Liver (tissue), 9 donors: ENCODE measurements around the gene GLTPD2. TPM values are rescaled to one million over a fixed set of nuclear protein-coding genes. Genes with fewer than 3 reads are reported as not detected.

Experiments used
- DNase-seq: peaks from one replicate; pipeline ENCODE4 v3.0.0-alpha.2; 2017; ENCODE audit warnings: low spot score
- H3K27ac ChIP-seq, 2 donors: one replicate each; pipeline ENCODE4 v1.7.0; 2013; ENCODE audit warnings: inconsistent platforms in 2 of 2, low read length in 2 of 2, control low read depth in 1 of 2, low read depth in 1 of 2, mild to moderate bottlenecking in 1 of 2
- H3K27me3 ChIP-seq, 4 donors: one replicate each; pipeline versions ENCODE4 v1.6.1 to v1.7.0; 2013; ENCODE audit warnings: low read length in 3 of 4, inconsistent platforms in 1 of 4, mild to moderate bottlenecking in 1 of 4, moderate library complexity in 1 of 4; ENCODE audit not compliant: control insufficient read depth in 4 of 4, insufficient read depth in 4 of 4
- H3K36me3 ChIP-seq, 4 donors: one replicate each; pipeline versions ENCODE4 v1.6.1 to v1.7.0; 2013; ENCODE audit warnings: low read length in 3 of 4, mild to moderate bottlenecking in 3 of 4, low read depth in 1 of 4, moderate library complexity in 1 of 4; ENCODE audit not compliant: control insufficient read depth in 4 of 4, insufficient read depth in 3 of 4
- H3K4me1 ChIP-seq, 4 donors: one replicate each; pipeline versions ENCODE4 v1.6.1 to v1.7.0; 2013; ENCODE audit warnings: low read length in 3 of 4, mild to moderate bottlenecking in 3 of 4, moderate library complexity in 1 of 4; ENCODE audit not compliant: control insufficient read depth in 4 of 4, insufficient read depth in 4 of 4
- H3K4me3 ChIP-seq, 3 donors: one replicate each; pipeline versions ENCODE4 v1.6.1 to v1.7.0; 2013; ENCODE audit warnings: low read length in 3 of 3, control low read depth in 1 of 3, low read depth in 1 of 3, mild to moderate bottlenecking in 1 of 3
- H3K9ac ChIP-seq, 2 donors: one replicate each; pipeline ENCODE4 v1.7.0; 2013; ENCODE audit warnings: low read length in 2 of 2, mild to moderate bottlenecking in 2 of 2, moderate library complexity in 2 of 2, control low read depth in 1 of 2, low read depth in 1 of 2
- H3K9me3 ChIP-seq, 4 donors: one replicate each; pipeline versions ENCODE4 v1.6.1 to v1.7.0; 2013; ENCODE audit warnings: low read length in 3 of 4; ENCODE audit not compliant: control insufficient read depth in 4 of 4
- ATF3 ChIP-seq: IDR thresholded peaks from 2 replicates; pipeline ENCODE4 v1.6.1; 2016; ENCODE audit warnings: antibody characterized with exemption
- EGR1 ChIP-seq, 2 donors: IDR thresholded peaks; 2 replicates each; pipeline ENCODE4 v1.6.1; 2016 to 2018; ENCODE audit warnings: antibody characterized with exemption in 2 of 2, low read depth in 2 of 2
- FOXA1 ChIP-seq: IDR thresholded peaks from 2 replicates; pipeline ENCODE4 v1.6.1; 2016; ENCODE audit warnings: antibody characterized with exemption
- FOXA2 ChIP-seq: IDR thresholded peaks from 2 replicates; pipeline ENCODE4 v1.6.1; 2016; ENCODE audit warnings: antibody characterized with exemption
- GABPA ChIP-seq, 2 donors: IDR thresholded peaks in 1 of 2; conservative IDR thresholded peaks in 1 of 2; 2 replicates each; pipeline ENCODE4 v1.6.1; 2016; ENCODE audit warnings: antibody characterized with exemption in 2 of 2, mild to moderate bottlenecking in 1 of 2, moderate library complexity in 1 of 2
- HNF4A ChIP-seq, 2 donors: conservative IDR thresholded peaks; 2 replicates each; pipeline ENCODE4 v1.6.1; 2016; ENCODE audit warnings: antibody characterized with exemption in 2 of 2, mild to moderate bottlenecking in 2 of 2
- HNF4G ChIP-seq: IDR thresholded peaks from 2 replicates; pipeline ENCODE4 v1.6.1; 2016; ENCODE audit warnings: antibody characterized with exemption
- JUND ChIP-seq, 2 donors: IDR thresholded peaks; 2 replicates each; pipeline ENCODE4 v1.6.1; 2016; ENCODE audit warnings: antibody characterized with exemption in 2 of 2
- MAX ChIP-seq: IDR thresholded peaks from 2 replicates; pipeline ENCODE4 v1.6.1; 2016; ENCODE audit warnings: antibody characterized with exemption
- NR2F2 ChIP-seq: IDR thresholded peaks from 2 replicates; pipeline ENCODE4 v1.6.1; 2016; ENCODE audit warnings: antibody characterized with exemption
- RAD21 ChIP-seq, 2 donors: IDR thresholded peaks; 2 replicates each; pipeline ENCODE4 v1.6.1; 2016; ENCODE audit warnings: antibody characterized with exemption in 2 of 2, mild to moderate bottlenecking in 2 of 2
- REST ChIP-seq: IDR thresholded peaks from 2 replicates; pipeline ENCODE4 v1.6.1; 2016; ENCODE audit warnings: antibody characterized with exemption, mild to moderate bottlenecking
- RXRA ChIP-seq, 2 donors: IDR thresholded peaks; 2 replicates each; pipeline ENCODE4 v1.6.1; 2017 to 2018; ENCODE audit warnings: antibody characterized with exemption in 2 of 2, mild to moderate bottlenecking in 1 of 2
- SP1 ChIP-seq: IDR thresholded peaks from 2 replicates; pipeline ENCODE4 v1.6.1; 2018; ENCODE audit warnings: antibody characterized with exemption, mild to moderate bottlenecking
- TAF1 ChIP-seq: conservative IDR thresholded peaks from 2 replicates; pipeline ENCODE4 v1.6.1; 2016; ENCODE audit warnings: antibody characterized with exemption, mild to moderate bottlenecking
- ZBTB33 ChIP-seq: IDR thresholded peaks from 2 replicates; pipeline ENCODE4 v1.6.1; 2016; ENCODE audit warnings: antibody characterized with exemption
- WGBS: extraction: QIAGEN DNeasy Blood & Tissue Kit; methylation state at CpG from one replicate; pipeline ENCODE4 v1.1.7; 2013; 5-methylcytosine and 5-hydroxymethylcytosine counted together
- polyA plus RNA-seq, 2 donors: library from polyadenylated mRNA; stranded (reverse) in 1 of 2; unstranded in 1 of 2; fragments of 200-250 nt in 1 of 2; fragments of >200 nt in 1 of 2; fragmentation: Nextera tagmentation in 1 of 2; extraction: Ambion mirVana in 1 of 2; gene quantifications; one replicate each; pipeline versions ENCODE4 v1.2.1 to v1.2.3, GENCODE V29; 2013 to 2015
- total RNA-seq, 2 donors: library from RNA; depleted of rRNA; stranded (reverse); fragments of >200 nt; gene quantifications; one replicate each; pipeline ENCODE4 v1.2.3, GENCODE V29; 2014
- donor health status: healthy.
- donor health status: healthy.
- donor health status: healthy.
- donor health status: healthy.
- donor health status: healthy.

GLTPD2 gene
- total and polyA plus RNA-seq, 4 donors = 15.1 to 63.2 (median 25.7) TPM

- no peaks in the 10 kb centered on the region for H3K27me3 ChIP-seq
- no peak overlapping the region for H3K4me3 ChIP-seq
- H3K9ac ChIP-seq = no peak overlapping the region
- H3K4me1 ChIP-seq = peaks cover 5 to 14% (median 11%) of the 10 kb centered on the region in 4 donors
- H3K36me3 ChIP-seq = peaks cover 0 to 24% (median 6%) of the 10 kb centered on the region in 4 donors
- no peak for DNase-seq
- no peaks in the 10 kb centered on the region for H3K9me3 ChIP-seq
- no peak overlapping the region for H3K27ac ChIP-seq
- 93% methylated on average over 7 of the region's 7 CpGs for WGBS
- TF ChIP-seq MAX (no peak), GABPA (IDR thresholded peaks at IDR 0.05 in 1 of 2, conservative IDR thresholded peaks at IDR 0.05 in 1 of 2) (no peak), TAF1 (no peak), RAD21 (IDR thresholded peaks at IDR 0.05) (no peak), HNF4A (conservative IDR thresholded peaks at IDR 0.05) (no peak), ZBTB33 (no peak), SP1 (no peak), EGR1 (IDR thresholded peaks at IDR 0.05; ENCODE audit: low read depth in 2 of 2) (no peak), JUND (IDR thresholded peaks at IDR 0.05) (no peak)
Measured at GRCh38 chr17:4812690-4813089, 23.9 kb downstream of the GLTPD2 start.

GRCh38 chr17:4815043-4815675 lies 26.4 kb downstream of the GLTPD2 start:
- H3K4me3 ChIP-seq = no peak overlapping the region
- no peaks in the 10 kb centered on the region for H3K27me3 ChIP-seq
- H3K4me1 ChIP-seq = peaks cover 0 to 4% (median 1%) of the 10 kb centered on the region in 4 donors
- H3K27ac ChIP-seq = no peak overlapping the region
- no peak overlapping the region for H3K9ac ChIP-seq
- WGBS = 93% methylated on average over 7 of the region's 7 CpGs
- H3K36me3 ChIP-seq = peaks cover 1 to 30% (median 6%) of the 10 kb centered on the region in 4 donors
- TF ChIP-seq RAD21 (IDR thresholded peaks at IDR 0.05) (peak in 1 of 2 donors; percentile 31), GABPA (IDR thresholded peaks at IDR 0.05 in 1 of 2, conservative IDR thresholded peaks at IDR 0.05 in 1 of 2) (no peak)
- no peaks in the 10 kb centered on the region for H3K9me3 ChIP-seq
- no peak for DNase-seq

GRCh38 chr17:4816826-4817225 lies 28.1 kb downstream of the GLTPD2 start:
- Histone ChIP-seq H3K4me3 (no peak overlapping the region), H3K9me3 (no peaks in the 10 kb centered on the region), H3K4me1 (no peaks in the 10 kb centered on the region), H3K9ac (no peak overlapping the region), H3K36me3 (peaks cover 1 to 34% (median 6%) of the 10 kb centered on the region in 4 donors), H3K27ac (no peak overlapping the region), H3K27me3 (no peaks in the 10 kb centered on the region)
- no peak for TF ChIP-seq NR2F2
- TF ChIP-seq REST = no peak
- no peak for TF ChIP-seq FOXA1
- TF ChIP-seq HNF4G = no peak
- no peak for TF ChIP-seq HNF4A (conservative IDR thresholded peaks at IDR 0.05)
- no peak for TF ChIP-seq MAX
- TF ChIP-seq ATF3 = no peak
- TF ChIP-seq RAD21 (IDR thresholded peaks at IDR 0.05) = no peak
- TF ChIP-seq EGR1 (IDR thresholded peaks at IDR 0.05; ENCODE audit: low read depth in 2 of 2) = no peak
- no peak for TF ChIP-seq JUND (IDR thresholded peaks at IDR 0.05)
- no peak for TF ChIP-seq ZBTB33
- TF ChIP-seq FOXA2 = no peak
- TF ChIP-seq RXRA (IDR thresholded peaks at IDR 0.05) = no peak
- WGBS = 92% methylated on average over 13 of the region's 13 CpGs
- no peak for DNase-seq
